ENCODE measurements around the gene NACA.
A peak's percentile ranks its signal among the peaks of the same experiment; 100 is the strongest.

The NACA gene

GRCh38 chr12:56725723-56726102, 614 bp upstream of the NACA start:
- peak overlapping the region; percentile 96 for H3K9ac ChIP-seq (ENCODE audit: low read length)
- peak overlapping the region; percentile 61 for H3K4me2 ChIP-seq (ENCODE audit: low read depth, low read length)
- H3K79me2 ChIP-seq (ENCODE audit: low read length) = peaks cover 49% of the 10 kb centered on the region
- H2AFZ ChIP-seq (ENCODE audit: low read length) = peak overlapping the region; percentile 51; the same call in 1 of the 2 replicates
- H3K27ac ChIP-seq (ENCODE audit: low read length) = peak overlapping the region; percentile 75; the same call in 1 of the 2 replicates
- H3K9me2 ChIP-seq (replicated peaks; ENCODE audit: insufficient read depth, low read length) = no peaks in the 10 kb centered on the region
- DNase-seq = no peak
- no peaks in the 10 kb centered on the region for H3K9me3 ChIP-seq (replicated peaks; ENCODE audit: insufficient read depth, low read length)
- no peak for TF ChIP-seq CTCF (IDR thresholded peaks at IDR 0.05; ENCODE audit: low read length)
- TF ChIP-seq EZH2phosphoT487 (IDR thresholded peaks at IDR 0.05; ENCODE audit: low read length) = no peak
- no peak for TF ChIP-seq EZH2 (optimal IDR thresholded peaks at IDR 0.05; ENCODE audit: low read depth, low read length)
- H4K20me1 ChIP-seq (ENCODE audit: insufficient read depth, low read length) = peaks cover 21% of the 10 kb centered on the region
- peak overlapping the region; percentile 91 for H3K4me3 ChIP-seq (ENCODE audit: low read length)
- no peaks in the 10 kb centered on the region; the same call in 1 of the 2 replicates for H3K36me3 ChIP-seq (replicated peaks; ENCODE audit: insufficient read depth, low read length)
- peaks cover 25% of the 10 kb centered on the region for H3K4me1 ChIP-seq (ENCODE audit: low read length)
- H3K27me3 ChIP-seq (replicated peaks; ENCODE audit: insufficient read depth, low read length) = no peaks in the 10 kb centered on the region
- peaks cover 45% of the 10 kb centered on the region for H3F3A ChIP-seq (ENCODE audit: insufficient read depth, low read length)

GRCh38 chr12:56724701-56724971, 463 bp downstream of the NACA start:
- H2AFZ ChIP-seq (ENCODE audit: low read length) = no peak overlapping the region
- H3F3A ChIP-seq (ENCODE audit: insufficient read depth, low read length) = peaks cover 56% of the 10 kb centered on the region
- H3K79me2 ChIP-seq (ENCODE audit: low read length) = peaks cover 60% of the 10 kb centered on the region
- peak overlapping the region; percentile 96 for H3K9ac ChIP-seq (ENCODE audit: low read length)
- H3K4me1 ChIP-seq (ENCODE audit: low read length) = peaks cover 35% of the 10 kb centered on the region
- TF ChIP-seq CTCF (IDR thresholded peaks at IDR 0.05; ENCODE audit: low read length) (no peak), EZH2phosphoT487 (IDR thresholded peaks at IDR 0.05; ENCODE audit: low read length) (no peak), EZH2 (optimal IDR thresholded peaks at IDR 0.05; ENCODE audit: low read depth, low read length) (no peak)
- peak overlapping the region; percentile 62 for H3K4me2 ChIP-seq (ENCODE audit: low read depth, low read length)
- H3K9me2 ChIP-seq (replicated peaks; ENCODE audit: insufficient read depth, low read length) = no peaks in the 10 kb centered on the region
- H3K27ac ChIP-seq (ENCODE audit: low read length) = peak overlapping the region; percentile 75
- H3K4me3 ChIP-seq (ENCODE audit: low read length) = peak overlapping the region; percentile 91
- no peaks in the 10 kb centered on the region for H3K9me3 ChIP-seq (replicated peaks; ENCODE audit: insufficient read depth, low read length)
- no peaks in the 10 kb centered on the region; the same call in 1 of the 2 replicates for H3K36me3 ChIP-seq (replicated peaks; ENCODE audit: insufficient read depth, low read length)
- peaks cover 32% of the 10 kb centered on the region for H4K20me1 ChIP-seq (ENCODE audit: insufficient read depth, low read length)
- no peaks in the 10 kb centered on the region for H3K27me3 ChIP-seq (replicated peaks; ENCODE audit: insufficient read depth, low read length)
- no peak for DNase-seq

GRCh38 chr12:56723889-56724700, 1.0 kb downstream of the NACA start:
- TF ChIP-seq CTCF (IDR thresholded peaks at IDR 0.05; ENCODE audit: low read length) (no peak), EZH2 (optimal IDR thresholded peaks at IDR 0.05; ENCODE audit: low read depth, low read length) (no peak), EZH2phosphoT487 (IDR thresholded peaks at IDR 0.05; ENCODE audit: low read length) (no peak)
- no peaks in the 10 kb centered on the region for H3K27me3 ChIP-seq (replicated peaks; ENCODE audit: insufficient read depth, low read length)
- H3K27ac ChIP-seq (ENCODE audit: low read length) = peak overlapping the region; percentile 75
- peak; percentile 45 for DNase-seq
- peak overlapping the region; percentile 62 for H3K4me2 ChIP-seq (ENCODE audit: low read depth, low read length)
- H4K20me1 ChIP-seq (ENCODE audit: insufficient read depth, low read length) = peaks cover 37% of the 10 kb centered on the region
- no peak overlapping the region for H2AFZ ChIP-seq (ENCODE audit: low read length)
- no peaks in the 10 kb centered on the region; the same call in 1 of the 2 replicates for H3K36me3 ChIP-seq (replicated peaks; ENCODE audit: insufficient read depth, low read length)
- no peaks in the 10 kb centered on the region for H3K9me2 ChIP-seq (replicated peaks; ENCODE audit: insufficient read depth, low read length)
- H3K4me1 ChIP-seq (ENCODE audit: low read length) = peaks cover 41% of the 10 kb centered on the region
- no peaks in the 10 kb centered on the region for H3K9me3 ChIP-seq (replicated peaks; ENCODE audit: insufficient read depth, low read length)
- peak overlapping the region; percentile 96 for H3K9ac ChIP-seq (ENCODE audit: low read length)
- H3K79me2 ChIP-seq (ENCODE audit: low read length) = peaks cover 66% of the 10 kb centered on the region
- H3K4me3 ChIP-seq (ENCODE audit: low read length) = peak overlapping the region; percentile 91
- peaks cover 61% of the 10 kb centered on the region for H3F3A ChIP-seq (ENCODE audit: insufficient read depth, low read length)

Measured in MM.1S (cell line).